HG03066 (cell line): Measurements from ENCODE around the gene CIITA.
A peak's percentile ranks its signal among the peaks of the same experiment; 100 is the strongest.

Source experiments
- ATAC-seq: cut with Tn5 transposase; IDR thresholded peaks from one replicate; pipeline ENCODE4 v1.9.1; 2021; ENCODE audit warnings: low read depth; ENCODE audit not compliant: unreplicated experiment

Gene CIITA

GRCh38 chr16:10972108-10972818, 95.3 kb downstream of the CIITA start:
- ATAC-seq = no peak

GRCh38 chr16:10972819-10973464, 95.9 kb downstream of the CIITA start:
- no peak for ATAC-seq

GRCh38 chr16:10976634-10977033, 99.6 kb downstream of the CIITA start:
- ATAC-seq = no peak

- ATAC-seq = no peak
Measured at GRCh38 chr16:10978124-10978523, 101.1 kb downstream of the CIITA start.

- no peak for ATAC-seq
Measured at GRCh38 chr16:10978871-10979446, 102.0 kb downstream of the CIITA start.

- no peak for ATAC-seq
Measured at GRCh38 chr16:10979717-10980601, 103.0 kb downstream of the CIITA start.

- no peak for ATAC-seq
Measured at GRCh38 chr16:10980813-10981212, 103.8 kb downstream of the CIITA start.

- ATAC-seq = peak; percentile 70
Measured at GRCh38 chr16:10981697-10982216, 104.8 kb downstream of the CIITA start.

GRCh38 chr16:10982465-10983150, 105.6 kb downstream of the CIITA start:
- ATAC-seq = no peak

GRCh38 chr16:10983159-10983558, 106.2 kb downstream of the CIITA start:
- ATAC-seq = no peak

GRCh38 chr16:10984509-10984908, 107.5 kb downstream of the CIITA start:
- no peak for ATAC-seq
